CD4-positive, alpha-beta T cell treated with Interleukin-10 for 1 hour (primary cell): Measurements from ENCODE around the gene SYTL3.
A peak's percentile ranks its signal among the peaks of the same experiment; 100 is the strongest.

Experiments used
- DNase-seq: peaks from one replicate; pipeline ENCODE4 v3.0.0-alpha.2; 2020

The SYTL3 gene

GRCh38 chr6:158763434-158764182 lies 113.8 kb downstream of the SYTL3 start:
- DNase-seq, result peak; percentile 41

GRCh38 chr6:158764183-158764849 lies 114.5 kb downstream of the SYTL3 start:
- DNase-seq, result peak; percentile 48

DNA sequence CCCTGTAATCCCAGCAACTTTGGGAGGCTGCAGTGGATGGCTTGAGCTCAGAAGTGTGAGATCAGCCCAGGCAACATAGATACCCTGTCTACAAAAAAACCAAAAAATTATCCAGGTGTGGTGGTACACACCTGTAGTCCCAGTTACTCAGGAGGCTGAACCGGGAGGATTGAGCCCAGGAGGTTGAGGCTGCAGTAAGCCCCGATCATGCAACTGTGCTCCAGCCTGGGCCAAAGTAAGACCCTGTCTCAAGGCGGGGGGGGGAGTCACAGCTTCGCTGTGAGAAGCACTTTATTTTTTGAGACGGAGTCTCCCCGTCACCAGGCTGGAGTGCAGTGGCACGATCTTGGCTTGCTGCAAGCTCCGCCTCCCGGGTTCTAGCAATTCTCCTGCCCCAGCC lies 115.1 kb downstream of the SYTL3 start:
- peak; percentile 46 for DNase-seq

DNA sequence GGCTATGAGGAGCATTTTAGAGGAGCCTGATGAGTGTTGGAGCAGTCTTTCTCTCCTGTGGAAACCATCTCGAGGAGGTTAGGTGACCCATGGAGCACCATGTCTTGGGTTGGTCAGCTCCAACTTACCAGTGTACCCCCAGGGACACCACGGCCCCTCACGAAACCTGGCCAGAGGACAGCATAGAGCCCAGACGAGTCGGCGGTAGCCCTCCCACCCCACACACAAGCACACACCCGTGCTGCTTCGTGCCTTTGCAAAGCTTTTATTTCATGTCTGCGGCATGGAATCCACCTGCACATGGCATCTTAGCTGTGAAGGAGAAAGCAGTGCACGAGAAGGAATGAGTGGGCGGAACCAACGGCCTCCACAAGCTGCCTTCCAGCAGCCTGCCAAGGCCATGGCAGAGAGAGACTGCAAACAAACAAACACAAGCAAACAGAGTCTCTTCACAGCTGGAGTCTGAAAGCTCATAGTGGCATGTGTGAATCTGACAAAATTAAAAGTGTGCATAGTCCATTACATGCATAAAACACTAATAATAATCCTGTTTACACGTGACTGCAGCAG lies 115.7 kb downstream of the SYTL3 start:
- DNase-seq, result peak; percentile 34

DNA sequence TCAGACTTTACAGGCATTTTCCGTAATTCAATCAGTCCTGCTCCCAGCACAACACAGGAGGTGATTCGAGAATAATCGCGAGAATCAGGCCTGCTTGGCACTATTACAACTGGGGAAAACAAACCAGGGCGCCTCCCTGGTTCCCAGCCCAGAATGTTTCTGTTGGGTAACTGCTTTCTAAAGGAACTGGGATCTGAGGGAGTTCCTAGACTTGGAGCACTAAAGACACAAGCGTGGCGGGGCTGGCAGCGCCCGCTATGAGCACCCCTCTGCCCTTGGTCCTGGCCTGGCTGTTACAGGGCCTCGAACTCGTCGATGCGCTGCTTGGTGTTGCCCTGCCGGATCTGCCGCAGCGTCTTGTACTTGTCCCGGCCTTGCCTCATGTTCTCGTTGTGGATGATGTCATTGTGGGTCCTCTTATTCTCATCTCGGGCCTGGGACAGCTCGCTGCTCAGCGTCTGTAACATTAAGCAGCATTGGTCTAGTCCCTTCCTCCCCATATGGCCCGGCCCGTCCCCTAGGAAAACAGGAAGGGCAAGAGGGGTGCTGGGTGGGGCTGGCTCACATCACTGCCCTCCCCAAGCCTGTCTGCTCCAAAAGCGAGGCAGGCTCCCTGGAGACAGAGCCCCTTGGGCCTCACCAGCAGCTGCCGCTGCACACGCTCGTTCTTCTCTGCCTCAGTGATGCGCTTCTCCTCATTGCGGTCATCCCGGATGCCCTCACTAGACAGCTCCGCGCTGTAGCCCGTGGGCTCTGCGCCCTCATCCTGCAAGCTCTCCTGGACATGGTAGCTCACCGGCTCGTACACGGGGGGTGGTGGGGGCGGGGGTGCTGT lies 117.0 kb downstream of the SYTL3 start:
- DNase-seq, result peak; percentile 29

GRCh38 chr6:158767709-158768108 lies 117.9 kb downstream of the SYTL3 start:
- DNase-seq, result no peak

- DNase-seq, result no peak
Observed at GRCh38 chr6:158768436-158768835, 118.6 kb downstream of the SYTL3 start.

GRCh38 chr6:158769234-158769770 lies 119.4 kb downstream of the SYTL3 start:
- no peak for DNase-seq

GRCh38 chr6:158769771-158770432 lies 120.0 kb downstream of the SYTL3 start:
- DNase-seq, result peak; percentile 33

- peak; percentile 32 for DNase-seq
Observed at GRCh38 chr6:158770533-158771330, 120.9 kb downstream of the SYTL3 start.

DNA sequence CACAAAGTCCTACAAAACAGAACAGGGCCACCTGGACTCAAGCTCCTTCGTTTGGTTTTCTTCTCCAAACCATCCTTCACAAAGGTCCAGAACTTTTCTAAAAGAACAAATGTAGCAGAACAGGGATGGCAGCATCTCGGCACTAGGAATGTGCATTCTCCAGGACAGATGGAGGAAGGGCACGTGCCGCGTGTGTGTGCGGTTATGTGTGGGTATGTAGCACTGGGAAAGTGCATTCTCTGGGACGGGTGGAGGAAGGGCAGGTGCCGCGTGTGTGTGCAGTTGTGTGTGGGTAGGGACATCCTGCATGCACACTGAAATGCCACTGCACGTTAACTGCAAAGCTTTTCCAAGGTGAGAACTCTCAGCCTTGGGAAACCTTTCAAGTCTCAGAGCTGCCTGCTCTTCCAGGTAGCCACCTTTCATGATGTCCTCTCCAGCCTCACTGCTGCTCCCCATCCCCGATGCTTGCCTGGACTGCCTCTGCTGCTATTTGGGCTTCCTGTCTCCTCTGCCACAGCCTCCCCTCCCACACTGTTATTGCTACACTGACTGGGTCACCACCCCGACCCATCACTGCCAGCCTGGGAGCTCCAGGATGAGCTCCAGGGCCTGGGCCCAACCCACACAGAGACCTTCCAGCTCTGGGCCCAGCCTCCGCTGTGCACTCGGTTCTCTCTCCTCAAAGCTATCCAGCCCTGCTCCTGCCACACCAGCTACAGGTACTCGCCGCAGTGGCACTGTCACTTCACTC lies 121.7 kb downstream of the SYTL3 start:
- DNase-seq, result peak; percentile 46

DNA sequence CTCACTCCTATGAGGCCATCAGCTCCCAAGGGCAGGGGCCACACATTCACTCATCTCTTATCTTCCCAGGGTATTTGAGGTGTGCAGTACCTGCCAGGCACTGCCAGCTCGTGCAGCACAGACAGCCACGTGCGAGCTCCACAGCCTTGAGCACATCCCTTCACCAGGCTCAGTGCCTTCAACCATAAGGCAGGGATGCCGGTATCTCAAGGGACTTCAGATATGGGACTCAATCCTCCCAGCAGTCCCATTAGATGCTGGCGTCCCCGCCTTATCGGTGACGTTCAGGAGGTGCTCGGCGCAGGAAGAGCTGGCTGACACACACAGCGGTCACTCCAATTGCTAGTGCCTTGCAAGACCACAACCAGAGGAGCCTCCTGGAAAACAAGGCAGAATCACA lies 122.3 kb downstream of the SYTL3 start:
- DNase-seq, result peak; percentile 34

DNA sequence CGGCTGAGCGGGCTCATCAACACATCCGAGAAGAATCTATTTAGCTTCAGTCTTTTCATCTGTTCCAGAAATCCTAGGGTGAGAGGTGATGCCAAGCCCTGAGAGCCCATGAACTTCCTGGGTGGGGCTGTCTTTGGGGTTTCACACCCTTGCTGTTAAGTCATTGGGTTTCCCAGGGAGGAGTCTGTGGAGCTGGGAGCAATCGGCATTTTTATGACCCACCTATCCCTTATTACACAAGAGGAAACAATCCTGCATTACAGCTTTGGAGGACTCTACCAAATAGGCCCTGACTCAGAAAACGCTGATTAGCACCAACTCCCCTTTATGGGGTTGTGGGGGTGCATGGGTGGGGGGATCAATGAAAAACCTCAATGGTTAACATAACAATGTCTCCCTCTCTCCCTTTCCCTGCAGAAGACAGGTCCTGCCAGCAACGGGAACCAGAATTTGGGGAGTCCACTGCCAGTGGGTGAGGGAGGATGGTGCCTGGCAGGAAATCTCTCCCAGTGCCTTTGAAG lies 123.1 kb downstream of the SYTL3 start:
- DNase-seq, result peak; percentile 52

DNA sequence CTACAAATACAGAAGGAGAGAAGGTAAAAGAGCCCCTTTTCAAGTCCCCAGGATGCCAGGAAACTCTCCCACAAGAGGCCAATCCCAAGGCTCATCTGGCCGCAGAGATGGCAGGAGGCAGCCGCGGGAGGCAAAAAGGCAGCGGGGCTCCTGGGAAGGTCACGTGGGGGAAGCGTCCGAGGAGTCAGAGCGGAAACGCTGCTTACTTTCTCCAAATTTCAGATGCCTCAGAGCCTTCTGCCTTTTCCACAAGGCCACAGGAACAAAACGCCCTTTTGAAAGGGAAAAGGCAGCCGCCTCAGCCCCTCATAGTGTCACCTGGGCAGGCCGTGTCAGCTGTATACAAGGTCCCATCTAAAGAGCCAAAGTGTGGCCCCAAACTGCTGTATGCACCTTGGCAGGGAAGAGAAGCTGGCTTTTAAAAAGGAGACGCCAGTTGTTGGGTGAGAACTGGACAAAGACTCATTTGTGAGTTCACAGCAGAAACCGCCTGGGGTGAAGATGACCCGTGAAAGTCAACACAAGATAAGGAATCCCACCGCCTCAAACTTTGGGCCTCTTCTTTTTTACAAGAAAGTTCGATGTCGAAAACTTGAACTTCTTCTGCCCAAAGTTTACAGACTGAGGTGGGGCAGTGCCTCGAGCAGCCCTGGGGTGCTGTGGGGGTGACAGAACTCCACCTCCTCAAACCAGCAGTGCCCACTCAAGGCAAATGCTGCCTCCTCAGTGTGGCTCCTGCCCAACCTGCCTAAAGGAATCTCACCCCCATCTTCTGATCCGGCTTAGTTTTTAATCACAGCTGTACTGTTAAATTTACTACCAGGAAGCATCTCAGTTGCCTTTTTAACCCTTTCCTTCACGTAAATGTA lies 124.0 kb downstream of the SYTL3 start:
- peak; percentile 39 for DNase-seq

DNA sequence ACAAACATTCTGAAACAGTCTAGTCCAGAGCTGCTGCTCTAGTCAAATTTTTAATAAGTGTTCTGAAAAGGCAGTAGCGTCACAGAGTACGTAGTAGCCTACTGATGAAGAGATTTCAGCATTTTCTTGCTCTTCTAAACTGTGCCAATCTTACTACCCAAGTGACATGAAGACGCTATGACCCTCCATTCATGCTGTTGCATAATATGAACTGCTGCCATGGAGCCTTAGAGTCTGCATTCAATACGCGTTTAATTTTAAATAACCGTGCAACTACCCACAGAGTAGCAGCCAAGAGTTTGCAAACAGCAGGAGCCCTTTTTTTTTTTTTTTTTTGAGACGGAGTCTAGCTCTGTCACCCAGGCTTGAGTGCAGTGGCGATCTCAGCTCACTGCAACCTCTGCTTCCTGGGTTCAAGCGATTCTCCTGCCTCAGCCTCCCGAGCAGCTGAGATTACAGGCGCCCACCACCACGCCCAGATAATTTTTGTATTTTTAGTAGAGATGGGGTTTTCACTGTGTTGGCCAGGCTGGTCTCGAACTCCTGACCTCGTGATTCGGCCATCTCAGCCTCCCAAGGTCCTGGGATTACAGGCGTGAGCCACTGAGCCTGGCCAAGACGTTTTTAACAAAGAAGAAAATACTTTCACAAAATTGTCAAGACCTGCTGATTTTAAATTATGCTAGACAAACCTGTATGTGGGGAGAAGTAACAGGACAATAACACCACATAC lies 125.0 kb downstream of the SYTL3 start:
- peak; percentile 31 for DNase-seq

- DNase-seq, result no peak
Observed at GRCh38 chr6:158775832-158776231, 126.0 kb downstream of the SYTL3 start.

DNA sequence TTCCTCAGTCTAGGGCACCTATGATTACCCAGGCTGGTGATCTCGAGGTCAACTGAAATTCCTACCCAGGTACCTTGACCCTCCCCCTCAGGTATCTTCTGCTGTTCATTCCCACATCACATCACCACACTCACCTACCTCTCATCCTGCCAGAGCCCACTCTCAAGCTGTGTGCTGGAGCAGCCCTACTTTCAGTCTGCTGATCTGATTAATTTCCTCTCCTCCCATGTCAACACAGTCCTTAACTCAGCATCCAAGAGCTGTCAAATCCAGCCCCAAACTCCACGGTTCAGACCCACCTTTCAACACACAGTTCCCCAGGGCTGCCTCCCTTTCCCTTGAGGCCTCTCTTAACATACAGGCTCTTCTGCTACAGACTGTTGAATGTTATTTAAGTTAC lies 126.9 kb downstream of the SYTL3 start:
- no peak for DNase-seq

DNA sequence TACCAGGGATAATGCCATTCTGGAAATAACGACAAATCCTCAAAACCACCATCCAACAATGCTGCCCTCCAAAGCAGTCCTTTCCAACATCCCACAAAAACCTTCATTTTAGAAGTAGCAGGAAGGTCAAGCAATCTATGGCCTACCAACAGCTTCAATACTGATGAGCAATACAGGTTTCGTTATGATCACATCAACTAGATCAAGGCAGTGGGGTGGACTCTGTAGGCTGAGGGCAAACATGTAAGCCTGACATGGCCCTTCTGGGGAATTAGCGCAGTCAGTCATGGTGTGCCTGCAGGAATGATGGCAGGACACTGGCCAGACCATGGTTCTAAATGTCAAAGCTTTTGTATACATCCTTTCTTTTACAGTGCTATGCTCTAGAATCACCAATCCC lies 127.7 kb downstream of the SYTL3 start:
- DNase-seq, result no peak
